Measurements from ENCODE around the gene NRM. TPM values are rescaled to one million over a fixed set of nuclear protein-coding genes. Genes with fewer than 3 reads are reported as not detected.

NRM gene
- total and polyA plus RNA-seq, 3 donors from 2014 or later = 9.5 to 26.6 (median 10.5) TPM

- intact Hi-C loops (cut with DNase I; ENCODE audit: low total_unique reads) = no loop called here
- Histone ChIP-seq H3K27me3 (no peaks in the 10 kb centered on the region), H3K36me3 (ENCODE audit: low read depth, missing control alignments) (no peaks in the 10 kb centered on the region), H3K27ac (no peak overlapping the region), H3K9me3 (no peaks in the 10 kb centered on the region), H3K4me3 (no peak overlapping the region), H3K4me1 (no peaks in the 10 kb centered on the region)
- no peak for DNase-seq
- TF ChIP-seq POLR2A (IDR thresholded peaks at IDR 0.05) (no peak), CTCF (IDR thresholded peaks at IDR 0.05) (no peak)
- WGBS, 2 donors = 85 to 93% methylated on average over 19 of the region's 19 CpGs
These were observed 35.7 kb downstream of the NRM start for GRCh38 chr6:30654798-30655742.

DNA sequence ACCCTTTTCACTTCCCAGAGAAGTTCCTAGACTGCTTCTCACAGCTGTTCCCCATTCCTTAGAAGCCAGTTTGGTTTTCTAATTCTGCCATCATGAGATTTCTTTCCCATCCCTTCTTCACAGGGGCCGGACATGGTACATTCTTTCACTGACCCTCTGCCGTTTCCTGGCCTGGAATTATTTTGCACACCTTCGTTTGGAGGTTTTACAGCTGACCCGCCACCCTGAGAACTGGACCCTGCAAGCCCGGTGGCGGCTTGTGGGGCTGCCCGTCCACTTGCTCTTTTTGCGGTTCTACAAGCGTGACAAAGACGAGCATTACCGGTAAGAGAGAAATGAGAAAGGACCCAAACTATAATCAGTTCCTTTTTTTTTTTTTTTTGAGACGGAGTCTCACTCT lies 39.6 kb downstream of the NRM start:
- no peak for DNase-seq
- no peak overlapping the region for H3K27ac ChIP-seq
- H3K27me3 ChIP-seq = no peaks in the 10 kb centered on the region
- intact Hi-C loops (cut with DNase I; ENCODE audit: low total_unique reads) = no loop called here
- no peaks in the 10 kb centered on the region for H3K36me3 ChIP-seq (ENCODE audit: low read depth, missing control alignments)
- no peak overlapping the region for H3K4me3 ChIP-seq
- 84 to 94% methylated on average over 12 of the region's 12 CpGs for WGBS, 2 donors
- H3K9me3 ChIP-seq = no peaks in the 10 kb centered on the region
- H3K4me1 ChIP-seq = peaks cover 6% of the 10 kb centered on the region
- TF ChIP-seq POLR2A (IDR thresholded peaks at IDR 0.05) (no peak), CTCF (IDR thresholded peaks at IDR 0.05) (no peak)

DNA sequence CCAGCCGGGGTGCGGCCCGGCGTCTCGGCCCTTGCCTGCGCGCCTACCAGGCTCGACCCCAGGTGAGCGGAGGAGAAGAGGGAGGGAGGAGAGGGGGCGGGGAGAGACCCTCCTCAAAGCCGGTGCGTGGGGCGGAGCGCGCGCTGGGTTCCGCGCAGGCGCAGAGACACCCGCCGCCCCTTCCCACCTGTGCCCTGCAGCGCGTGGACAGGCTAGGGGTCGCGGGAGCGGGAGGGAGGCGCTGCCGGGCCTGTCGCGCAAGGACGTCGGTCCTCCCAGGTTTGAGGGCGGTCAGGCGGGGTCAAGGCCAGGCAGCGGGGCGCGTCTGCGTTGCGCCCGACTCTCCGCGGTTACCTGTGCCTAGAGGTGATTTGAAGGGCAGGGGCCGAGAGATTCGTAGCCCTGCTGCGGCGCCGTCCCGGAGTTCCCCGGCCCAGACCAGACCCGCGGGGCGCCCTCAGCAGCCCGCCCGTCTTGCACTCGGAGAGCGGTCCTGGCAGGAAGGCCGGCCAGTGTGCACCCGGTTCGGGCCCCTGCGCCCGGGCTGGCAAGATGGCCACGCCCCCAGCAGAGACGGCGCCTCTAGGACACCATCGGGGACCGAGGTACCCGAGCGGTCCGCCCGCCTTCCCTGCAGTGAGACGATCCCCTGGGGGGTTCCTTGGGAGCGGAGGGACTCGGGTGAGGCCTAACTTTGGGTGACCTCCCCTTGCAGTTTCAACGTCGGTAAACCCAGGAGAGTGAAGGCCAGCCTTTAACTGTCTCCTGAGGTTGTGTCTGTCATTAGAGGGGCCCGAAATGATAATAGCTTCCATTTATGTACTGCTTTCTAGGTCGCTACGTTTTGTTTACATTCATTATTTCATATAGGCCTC lies 43.3 kb downstream of the NRM start:
- Histone ChIP-seq H3K27me3 (no peaks in the 10 kb centered on the region), H3K4me1 (peaks cover 7% of the 10 kb centered on the region), H3K4me3 (peak overlapping the region; percentile 91 to 97), H3K36me3 (ENCODE audit: low read depth, missing control alignments) (no peaks in the 10 kb centered on the region), H3K27ac (peak overlapping the region; percentile 83 to 91), H3K9me3 (no peaks in the 10 kb centered on the region)
- DNase-seq = peak; percentile 77
- intact Hi-C loops (cut with DNase I; ENCODE audit: low total_unique reads) = no loop called here
- WGBS, 2 donors = 1% methylated on average over 31 to 44 of the region's 78 CpGs
- TF ChIP-seq CTCF (IDR thresholded peaks at IDR 0.05) (no peak), POLR2A (IDR thresholded peaks at IDR 0.05) (no peak)

- H3K27ac ChIP-seq = peak within 1 kb of the TSS; percentile 83 to 91
- TF ChIP-seq POLR2A (IDR thresholded peaks at IDR 0.05) = no peak
- no peak for TF ChIP-seq CTCF (IDR thresholded peaks at IDR 0.05)
- intact Hi-C loops (cut with DNase I; ENCODE audit: low total_unique reads) = no loop called here
- no peaks in the 10 kb centered on the region for H3K36me3 ChIP-seq (ENCODE audit: low read depth, missing control alignments)
- peaks cover 7% of the 10 kb centered on the region for H3K4me1 ChIP-seq
- peak within 1 kb of the TSS; percentile 91 to 97 for H3K4me3 ChIP-seq
- DNase-seq = peak; percentile 94
- WGBS, 2 donors = 10 to 21% methylated on average over 9 to 35 of the region's 37 CpGs
- H3K27me3 ChIP-seq = no peaks in the 10 kb centered on the region
- H3K9me3 ChIP-seq = no peaks in the 10 kb centered on the region
These were observed 44.1 kb downstream of the NRM start, which contains the start of gene C6orf136 for GRCh38 chr6:30646450-30647241. Gene C6orf136 (plus strand): TSS chr6:30647133. CDS start chr6:30647232, 99 bp downstream.
